Gastroesophageal sphincter (tissue), 3 donors: ENCODE measurements around the gene EDEM2.

Source experiments
- EP300 ChIP-seq: sonication (generic); formaldehyde crosslinking; IDR thresholded peaks from one replicate; pipeline ENCODE4 v1.6.1; 2017; ENCODE audit warnings: antibody characterized with exemption, mild to moderate bottlenecking
- POLR2AphosphoS5 ChIP-seq: sonication (generic); formaldehyde crosslinking; IDR thresholded peaks from one replicate; pipeline ENCODE4 v1.6.1; 2017; ENCODE audit warnings: antibody characterized with exemption
- TF ChIP-seq, protein P1 (sequence below), 4 experiments: fragments of 200-600 bp in 2 of 4; fragments of 450-650 bp in 2 of 4; sonication (generic) in 1 of 4; IDR thresholded peaks; one replicate each; pipeline ENCODE4 v1.5.1; 2017 to 2019; ENCODE audit warnings: antibody characterized with exemption in 4 of 4, mild to moderate bottlenecking in 2 of 4, moderate library complexity in 2 of 4

DNA sequence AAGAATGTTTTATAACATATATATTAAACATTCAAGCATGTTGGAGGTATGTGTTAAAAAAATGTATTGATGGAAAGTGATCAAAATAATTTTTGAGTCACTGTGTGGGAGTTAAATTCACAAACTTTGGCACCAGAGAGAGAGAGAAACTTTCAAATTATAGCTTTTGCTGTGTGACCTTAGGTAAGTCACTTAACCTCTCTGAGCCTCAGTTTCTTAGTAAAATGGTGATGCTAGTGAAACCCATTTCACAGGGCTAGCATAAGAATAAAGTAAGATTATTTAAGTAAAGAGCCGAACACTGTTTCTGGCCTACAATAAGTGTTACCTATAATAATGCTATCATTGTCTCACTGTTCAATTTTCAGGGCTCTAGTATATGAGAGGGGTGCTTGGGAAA is 20.7 kb upstream of the EDEM2 start:
- TF ChIP-seq POLR2AphosphoS5 (no peak), EP300 (no peak)
- TF ChIP-seq, protein P1, sequence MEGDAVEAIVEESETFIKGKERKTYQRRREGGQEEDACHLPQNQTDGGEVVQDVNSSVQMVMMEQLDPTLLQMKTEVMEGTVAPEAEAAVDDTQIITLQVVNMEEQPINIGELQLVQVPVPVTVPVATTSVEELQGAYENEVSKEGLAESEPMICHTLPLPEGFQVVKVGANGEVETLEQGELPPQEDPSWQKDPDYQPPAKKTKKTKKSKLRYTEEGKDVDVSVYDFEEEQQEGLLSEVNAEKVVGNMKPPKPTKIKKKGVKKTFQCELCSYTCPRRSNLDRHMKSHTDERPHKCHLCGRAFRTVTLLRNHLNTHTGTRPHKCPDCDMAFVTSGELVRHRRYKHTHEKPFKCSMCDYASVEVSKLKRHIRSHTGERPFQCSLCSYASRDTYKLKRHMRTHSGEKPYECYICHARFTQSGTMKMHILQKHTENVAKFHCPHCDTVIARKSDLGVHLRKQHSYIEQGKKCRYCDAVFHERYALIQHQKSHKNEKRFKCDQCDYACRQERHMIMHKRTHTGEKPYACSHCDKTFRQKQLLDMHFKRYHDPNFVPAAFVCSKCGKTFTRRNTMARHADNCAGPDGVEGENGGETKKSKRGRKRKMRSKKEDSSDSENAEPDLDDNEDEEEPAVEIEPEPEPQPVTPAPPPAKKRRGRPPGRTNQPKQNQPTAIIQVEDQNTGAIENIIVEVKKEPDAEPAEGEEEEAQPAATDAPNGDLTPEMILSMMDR (IDR thresholded peaks at IDR 0.05), result no peak
